HUES64 (cell line): Measurements from ENCODE around the gene SNX24.
A peak's percentile ranks its signal among the peaks of the same experiment; 100 is the strongest.

Source experiments
- H3K27ac ChIP-seq: 2 replicates; pipeline ENCODE4 v1.7.0; 2013; ENCODE audit warnings: low read depth, low read length, inconsistent platforms
- H3K27me3 ChIP-seq: 2 replicates; pipeline ENCODE4 v1.6.1; 2013; ENCODE audit warnings: mild to moderate bottlenecking, low read length; ENCODE audit not compliant: insufficient read depth
- H3K36me3 ChIP-seq: 2 replicates; pipeline ENCODE4 v1.6.1; 2013; ENCODE audit warnings: mild to moderate bottlenecking, low read length; ENCODE audit not compliant: insufficient read depth
- H3K4me1 ChIP-seq: 2 replicates; pipeline ENCODE4 v1.6.1; 2013; ENCODE audit warnings: mild to moderate bottlenecking, low read length, moderate library complexity; ENCODE audit not compliant: insufficient read depth
- H3K4me3 ChIP-seq: 2 replicates; pipeline ENCODE4 v1.5.1; 2013; ENCODE audit warnings: mild to moderate bottlenecking, low read length, moderate library complexity
- H3K9ac ChIP-seq: 2 replicates; pipeline ENCODE4 v1.6.1; 2013; ENCODE audit warnings: mild to moderate bottlenecking, low read depth, low read length
- H3K9me3 ChIP-seq: 2 replicates; pipeline ENCODE4 v1.6.1; 2013; ENCODE audit warnings: low read depth, low read length; ENCODE audit not compliant: insufficient read depth
- WGBS: fragments of 150-250, 120-280 bp; methylation state at CpG from one replicate; pipeline ENCODE4 v1.1.7; 2013; ENCODE audit warnings: missing lambda C conversion rate; 5-methylcytosine and 5-hydroxymethylcytosine counted together

Gene SNX24

GRCh38 chr5:122982376-122982775, 137.0 kb downstream of the SNX24 start:
- no CpG with 5 or more reads among the region's 1 CpG for WGBS
- Histone ChIP-seq H3K9ac (no peak overlapping the region), H3K4me1 (no peaks in the 10 kb centered on the region), H3K4me3 (no peak overlapping the region), H3K27me3 (no peaks in the 10 kb centered on the region), H3K27ac (no peak overlapping the region), H3K9me3 (no peaks in the 10 kb centered on the region), H3K36me3 (no peaks in the 10 kb centered on the region)

- Histone ChIP-seq H3K4me1 (no peaks in the 10 kb centered on the region), H3K36me3 (no peaks in the 10 kb centered on the region), H3K4me3 (no peak overlapping the region), H3K27me3 (no peaks in the 10 kb centered on the region), H3K9me3 (no peaks in the 10 kb centered on the region), H3K27ac (no peak overlapping the region), H3K9ac (no peak overlapping the region)
- WGBS = 97% methylated on average over 3 of the region's 3 CpGs
Measured at GRCh38 chr5:122984425-122984824, 139.0 kb downstream of the SNX24 start.

DNA sequence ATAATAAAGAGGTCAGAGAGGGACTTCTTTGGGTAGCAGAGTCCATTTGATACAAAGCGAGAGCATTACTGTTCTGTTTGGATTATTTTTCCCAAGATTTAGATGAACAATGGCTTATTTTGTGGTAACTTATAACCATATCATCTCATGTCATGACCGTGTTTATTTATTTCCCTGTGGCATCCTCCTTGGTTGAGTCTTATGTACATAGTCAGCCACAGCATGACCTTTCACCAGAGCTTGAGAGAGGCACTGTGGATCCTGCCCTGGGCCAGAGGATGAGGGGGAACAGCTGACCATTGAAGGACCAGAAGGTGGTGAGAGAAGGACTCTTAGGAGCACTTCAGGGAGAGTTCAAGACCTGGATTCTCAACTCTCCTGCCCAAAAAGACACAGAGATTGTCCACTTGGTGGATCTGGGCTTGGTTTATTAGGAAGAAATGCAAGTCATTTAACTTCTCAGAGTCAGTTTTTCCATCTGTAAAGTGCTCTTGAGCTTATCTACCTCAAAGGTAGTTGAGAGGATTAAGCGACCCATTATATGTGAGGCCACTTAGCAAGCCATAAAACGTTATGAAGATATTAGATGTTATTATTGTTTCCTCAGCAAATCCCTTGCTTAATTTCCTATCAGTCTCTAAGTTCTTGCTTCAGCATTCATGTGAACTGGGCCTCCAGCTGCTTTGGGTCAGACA, 139.7 kb downstream of the SNX24 start:
- no peak overlapping the region for H3K4me3 ChIP-seq
- no peaks in the 10 kb centered on the region for H3K9me3 ChIP-seq
- no peak overlapping the region for H3K9ac ChIP-seq
- 88% methylated on average over 4 of the region's 4 CpGs for WGBS
- H3K27me3 ChIP-seq = no peaks in the 10 kb centered on the region
- H3K27ac ChIP-seq = no peak overlapping the region
- H3K36me3 ChIP-seq = no peaks in the 10 kb centered on the region
- H3K4me1 ChIP-seq = no peaks in the 10 kb centered on the region

DNA sequence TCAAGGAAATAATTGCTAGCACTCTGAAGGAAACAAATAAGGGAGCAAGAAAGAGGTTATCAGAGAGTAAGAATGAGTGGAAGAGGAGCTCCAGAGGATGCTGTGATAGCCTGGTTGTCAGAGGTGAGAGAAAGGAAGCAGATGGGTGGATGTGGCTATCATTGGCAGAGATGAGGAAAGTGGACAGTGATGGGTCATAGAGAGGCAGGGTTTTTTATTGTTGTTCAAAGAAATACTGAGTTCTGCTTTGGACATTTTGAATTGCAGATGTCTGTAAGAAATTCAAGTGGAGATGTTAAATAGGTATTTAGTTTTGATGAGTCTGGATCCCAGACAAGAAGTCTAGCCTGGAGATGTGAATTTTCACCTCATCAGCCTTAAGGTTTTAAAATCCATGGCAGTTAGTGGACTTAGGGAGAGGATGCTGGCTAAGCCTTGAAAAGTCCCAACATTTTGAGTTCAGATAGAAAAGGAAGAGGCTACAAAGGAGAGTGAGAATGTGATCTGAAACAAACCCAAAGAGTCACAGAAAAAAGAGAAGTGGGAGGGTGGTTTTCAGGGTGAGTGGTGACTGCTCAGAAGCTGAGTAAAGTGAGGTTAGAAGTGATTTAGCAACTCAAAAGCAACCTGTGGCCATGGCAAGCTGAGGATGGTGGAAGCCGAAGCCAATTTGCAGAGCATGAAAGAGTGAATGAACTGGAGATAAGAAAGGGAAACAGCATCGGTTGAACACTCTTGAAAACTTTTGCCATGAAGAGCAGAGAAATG, 140.7 kb downstream of the SNX24 start:
- Histone ChIP-seq H3K4me1 (no peaks in the 10 kb centered on the region), H3K9ac (no peak overlapping the region), H3K9me3 (no peaks in the 10 kb centered on the region), H3K27ac (no peak overlapping the region), H3K4me3 (no peak overlapping the region), H3K27me3 (no peaks in the 10 kb centered on the region), H3K36me3 (no peaks in the 10 kb centered on the region)
- whole genome bisulfite sequencing = 95% methylated on average over 2 of the region's 2 CpGs

GRCh38 chr5:122996091-122996490, 150.7 kb downstream of the SNX24 start:
- no peak overlapping the region for H3K27ac ChIP-seq
- 77% methylated on average over 3 of the region's 3 CpGs for WGBS
- no peaks in the 10 kb centered on the region for H3K36me3 ChIP-seq
- no peaks in the 10 kb centered on the region for H3K27me3 ChIP-seq
- H3K4me3 ChIP-seq = no peak overlapping the region
- peaks cover 23% of the 10 kb centered on the region for H3K4me1 ChIP-seq
- no peak overlapping the region for H3K9ac ChIP-seq
- no peaks in the 10 kb centered on the region for H3K9me3 ChIP-seq

DNA sequence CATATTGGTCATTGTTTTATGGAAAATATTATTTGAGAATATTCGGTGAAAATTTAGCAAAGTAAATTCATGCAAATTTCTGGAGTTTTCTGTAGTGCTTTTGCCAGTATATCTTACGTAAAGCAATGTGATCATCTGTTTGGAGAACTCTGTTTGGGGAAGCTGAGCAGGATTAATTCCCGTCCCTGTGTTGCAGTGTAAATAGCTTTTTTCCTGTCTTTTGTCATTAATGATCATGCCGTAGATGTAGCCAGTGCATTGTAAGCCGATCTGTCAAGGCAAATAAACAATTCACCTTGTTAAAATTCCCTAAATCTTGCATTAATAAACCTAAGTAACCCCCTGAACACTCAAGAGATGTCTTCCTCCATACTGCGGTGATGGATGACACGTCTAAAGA, 151.9 kb downstream of the SNX24 start:
- no peaks in the 10 kb centered on the region for H3K36me3 ChIP-seq
- 0 out of 2 replicates have a peak overlapping the region, but pooled peaks have one; percentile 11 for H3K4me3 ChIP-seq
- no peaks in the 10 kb centered on the region for H3K27me3 ChIP-seq
- peaks cover 23% of the 10 kb centered on the region for H3K4me1 ChIP-seq
- peak overlapping the region; percentile 3; the same call in 1 of the 2 replicates for H3K27ac ChIP-seq
- H3K9me3 ChIP-seq = no peaks in the 10 kb centered on the region
- WGBS = 27% methylated on average over 7 of the region's 7 CpGs
- H3K9ac ChIP-seq = no peak overlapping the region; the same call in 1 of the 2 replicates

DNA sequence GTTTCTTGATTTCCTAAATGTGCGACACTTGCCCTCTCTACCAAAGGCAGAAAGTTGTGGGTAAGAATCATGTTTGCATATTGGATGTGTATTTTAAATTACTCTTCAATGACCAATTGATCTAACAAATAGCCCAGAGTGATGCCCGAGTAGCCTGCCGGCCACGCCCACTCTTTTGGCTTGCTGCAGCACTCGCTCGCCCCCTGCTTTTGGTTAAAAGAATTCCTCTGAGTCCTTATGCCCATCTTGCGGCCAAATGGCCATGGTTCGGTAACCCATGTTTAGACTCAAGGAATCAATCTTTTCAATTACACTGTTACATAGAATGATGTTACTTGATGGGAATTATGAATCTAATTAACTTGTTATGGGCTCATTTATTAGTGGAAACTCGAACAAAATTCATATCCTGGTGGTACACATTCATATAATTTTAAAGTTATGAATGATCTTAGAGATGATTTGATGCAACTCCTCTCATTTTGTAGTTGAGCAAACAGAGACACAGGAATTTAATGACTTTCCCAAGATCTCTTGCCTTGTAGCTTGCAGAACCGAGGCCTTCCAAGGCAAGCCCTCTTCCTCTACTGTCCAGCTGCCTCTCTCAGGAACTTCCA, 154.6 kb downstream of the SNX24 start:
- H3K27ac ChIP-seq = no peak overlapping the region
- no peaks in the 10 kb centered on the region for H3K36me3 ChIP-seq
- H3K9ac ChIP-seq = no peak overlapping the region
- H3K4me3 ChIP-seq = no peak overlapping the region
- H3K27me3 ChIP-seq = no peaks in the 10 kb centered on the region
- H3K9me3 ChIP-seq = no peaks in the 10 kb centered on the region
- peaks cover 23% of the 10 kb centered on the region for H3K4me1 ChIP-seq
- 45% methylated on average over 9 of the region's 10 CpGs for WGBS

DNA sequence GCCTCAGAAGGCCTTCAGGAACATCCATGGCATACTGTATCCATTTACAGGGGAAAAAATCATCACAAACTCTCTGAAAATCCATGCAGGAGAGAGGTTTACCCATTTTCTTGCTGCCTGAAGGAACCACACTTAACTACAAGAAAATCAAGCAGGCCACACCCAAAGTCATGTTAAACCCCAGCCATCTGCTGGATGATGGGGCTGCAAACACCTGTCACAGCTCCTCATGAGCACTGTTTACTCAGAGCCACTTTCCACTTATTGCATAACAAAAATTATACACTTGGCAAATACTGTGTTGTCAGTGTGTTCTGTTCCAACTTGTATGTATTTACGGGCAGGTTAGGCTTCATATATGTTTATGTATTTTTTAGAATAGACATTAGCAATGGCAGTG, 155.3 kb downstream of the SNX24 start:
- no peak overlapping the region for H3K4me3 ChIP-seq
- no peak overlapping the region for H3K27ac ChIP-seq
- no peak overlapping the region for H3K9ac ChIP-seq
- H3K27me3 ChIP-seq = no peaks in the 10 kb centered on the region
- 100% methylated on average over 1 of the region's 1 CpG for WGBS
- H3K9me3 ChIP-seq = no peaks in the 10 kb centered on the region
- no peaks in the 10 kb centered on the region for H3K36me3 ChIP-seq
- H3K4me1 ChIP-seq = peaks cover 23% of the 10 kb centered on the region

GRCh38 chr5:123001808-123002207, 156.4 kb downstream of the SNX24 start:
- Histone ChIP-seq H3K9ac (no peak overlapping the region), H3K27me3 (no peaks in the 10 kb centered on the region), H3K9me3 (no peaks in the 10 kb centered on the region), H3K36me3 (no peaks in the 10 kb centered on the region), H3K4me1 (peaks cover 20% of the 10 kb centered on the region), H3K4me3 (no peak overlapping the region), H3K27ac (no peak overlapping the region)
- WGBS = 87% methylated on average over 7 of the region's 7 CpGs

GRCh38 chr5:123007182-123007581, 161.8 kb downstream of the SNX24 start:
- no peak overlapping the region for H3K4me3 ChIP-seq
- WGBS = 96% methylated on average over 6 of the region's 6 CpGs
- H3K36me3 ChIP-seq = no peaks in the 10 kb centered on the region

DNA sequence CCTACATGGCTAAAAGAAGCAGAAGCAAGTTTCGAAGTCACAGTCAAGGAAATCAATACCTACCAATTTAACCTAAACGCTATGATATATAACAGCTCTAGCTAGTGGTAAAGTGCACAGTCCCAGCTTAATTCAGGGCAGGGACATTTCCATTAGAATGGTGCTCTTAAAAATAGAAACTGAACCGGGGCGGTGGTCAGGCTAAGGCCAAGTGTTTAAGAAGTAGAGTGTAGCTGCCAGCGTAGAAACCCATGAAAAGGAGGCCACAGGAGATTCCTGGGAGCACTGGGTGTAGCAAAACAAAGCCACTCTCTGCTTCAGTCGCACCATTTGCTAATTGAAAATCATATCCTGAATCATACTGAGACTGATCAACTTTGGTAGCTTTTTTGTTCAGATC, 162.3 kb downstream of the SNX24 start:
- Histone ChIP-seq H3K36me3 (no peaks in the 10 kb centered on the region), H3K4me1 (0 out of 2 replicates have a peak, but pooled peaks cover 5% of the 10 kb centered on the region), H3K4me3 (no peak overlapping the region), H3K9me3 (no peaks in the 10 kb centered on the region), H3K9ac (no peak overlapping the region), H3K27ac (no peak overlapping the region), H3K27me3 (no peaks in the 10 kb centered on the region)
- 91% methylated on average over 6 of the region's 6 CpGs for WGBS

More at GRCh38 chr5:123007182-123007581, 161.8 kb downstream of the SNX24 start:
- no peak overlapping the region for H3K9ac ChIP-seq
- no peak overlapping the region for H3K27ac ChIP-seq
- H3K9me3 ChIP-seq = no peaks in the 10 kb centered on the region
- H3K27me3 ChIP-seq = no peaks in the 10 kb centered on the region
- 0 out of 2 replicates have a peak, but pooled peaks cover 5% of the 10 kb centered on the region for H3K4me1 ChIP-seq
